Neural cell (in vitro differentiated cells): ENCODE results near the gene ARHGAP40. TPM values are rescaled to one million over a fixed set of nuclear protein-coding genes. Genes with fewer than 3 reads are reported as not detected.

Experiments used
- H2AFZ ChIP-seq: fragments of 200-600, 300-800 bp; sonication (generic), shearing (Covaris generic); 2 replicates; pipeline ENCODE4 v1.6.0; 2014; ENCODE audit warnings: low read depth, mild to moderate bottlenecking, antibody characterized with exemption, low read length, moderate library complexity
- H3F3A ChIP-seq: fragments of 200-600 bp; shearing (Covaris generic); 2 replicates; pipeline ENCODE4 v1.6.1; 2016; ENCODE audit warnings: mild to moderate bottlenecking, moderate library complexity, mixed read lengths, antibody characterized with exemption, low read length; ENCODE audit not compliant: insufficient read depth, poor library complexity, severe bottlenecking
- H3K27ac ChIP-seq: fragments of 200-600, 300-800 bp; sonication (generic), shearing (Covaris generic); 2 replicates; pipeline ENCODE4 v1.5.1; 2014; ENCODE audit warnings: mild to moderate bottlenecking, low read length, moderate library complexity
- H3K27me3 ChIP-seq: fragments of 300-800, 200-600 bp; sonication (generic), shearing (Covaris generic); 2 replicates; pipeline ENCODE4 v1.6.0; 2014; ENCODE audit warnings: mild to moderate bottlenecking, low read depth, low read length, moderate library complexity; ENCODE audit not compliant: insufficient read depth
- H3K36me3 ChIP-seq: fragments of 300-800, 200-600 bp; sonication (generic), shearing (Covaris generic); 2 replicates; pipeline ENCODE4 v1.5.1; 2014; ENCODE audit warnings: mild to moderate bottlenecking, antibody characterized with exemption, low read length, moderate library complexity; ENCODE audit not compliant: insufficient read depth
- H3K4me2 ChIP-seq: fragments of 300-800, 200-600 bp; sonication (generic), shearing (Covaris generic); 2 replicates; pipeline ENCODE4 v1.6.0; 2014; ENCODE audit warnings: mild to moderate bottlenecking, low read length
- H3K4me3 ChIP-seq: fragments of 300-800, 200-600 bp; sonication (generic), shearing (Covaris generic); 2 replicates; pipeline ENCODE4 v1.5.1; 2014; ENCODE audit warnings: mild to moderate bottlenecking, low read length, moderate library complexity
- H3K79me2 ChIP-seq: fragments of 200-600 bp; shearing (Covaris generic); replicated peaks from 2 replicates; pipeline ENCODE4 v1.6.0; 2014; ENCODE audit warnings: mild to moderate bottlenecking, low read length, moderate library complexity; ENCODE audit not compliant: insufficient read depth
- H3K9ac ChIP-seq: fragments of 300-800, 200-600 bp; sonication (generic), shearing (Covaris generic); 2 replicates; pipeline ENCODE4 v1.6.1; 2016; ENCODE audit warnings: mild to moderate bottlenecking, low read length, mixed read lengths
- H3K9me2 ChIP-seq: fragments of 200-600 bp; shearing (Covaris generic); 2 replicates; pipeline ENCODE4 v1.6.1; 2016; ENCODE audit warnings: mild to moderate bottlenecking, low read length, mixed read lengths; ENCODE audit not compliant: insufficient read depth
- H3K9me3 ChIP-seq: fragments of 200-600, 300-800 bp; sonication (generic), shearing (Covaris generic); 2 replicates; pipeline ENCODE4 v1.6.1; 2016; ENCODE audit warnings: mild to moderate bottlenecking, mixed run types, low read length, moderate library complexity, mixed read lengths
- H4K20me1 ChIP-seq: fragments of 200-600 bp; shearing (Covaris generic); 2 replicates; pipeline ENCODE4 v1.6.1; 2016; ENCODE audit warnings: mild to moderate bottlenecking, mixed run types; ENCODE audit not compliant: insufficient read depth
- EP300 ChIP-seq: fragments of 450-650 bp; conservative IDR thresholded peaks from 2 replicates; pipeline ENCODE4 v1.6.1; 2014; ENCODE audit warnings: antibody characterized with exemption, mild to moderate bottlenecking, moderate library complexity; ENCODE audit not compliant: poor library complexity, severe bottlenecking
- EZH2 ChIP-seq: fragments of 200-600, 300-800 bp; shearing (Covaris generic), sonication (generic); IDR thresholded peaks from 2 replicates; pipeline ENCODE4 v1.6.1; 2014; ENCODE audit warnings: antibody characterized with exemption, low read length, borderline replicate concordance, mild to moderate bottlenecking; ENCODE audit not compliant: insufficient read depth, poor library complexity, severe bottlenecking
- MXI1 ChIP-seq: fragments of 450-650 bp; conservative IDR thresholded peaks from 2 replicates; pipeline ENCODE4 v1.6.1; 2014; ENCODE audit warnings: antibody characterized with exemption, mild to moderate bottlenecking; ENCODE audit not compliant: poor library complexity, severe bottlenecking
- POLR2AphosphoS5 ChIP-seq: IDR thresholded peaks from 2 replicates; pipeline ENCODE4 v1.6.1; 2012
- RAD21 ChIP-seq: fragments of 450-650 bp; conservative IDR thresholded peaks from 2 replicates; pipeline ENCODE4 v1.6.1; 2014; ENCODE audit warnings: antibody characterized with exemption, mild to moderate bottlenecking, moderate library complexity
- SMC3 ChIP-seq: fragments of 450-650 bp; conservative IDR thresholded peaks from 2 replicates; pipeline ENCODE4 v1.6.1; 2014; ENCODE audit warnings: antibody characterized with exemption, mild to moderate bottlenecking, moderate library complexity; ENCODE audit not compliant: poor library complexity
- TAF1 ChIP-seq: IDR thresholded peaks from 2 replicates; pipeline ENCODE4 v1.6.1; 2012; ENCODE audit warnings: low read depth
- polyA plus RNA-seq: library from polyadenylated mRNA; depleted of rRNA; stranded (reverse); fragments of >200 nt; gene quantifications from 2 replicates; pipeline ENCODE4 v1.2.3, GENCODE V29; 2014
- TF ChIP-seq, protein P1 (sequence below): fragments of 450-650 bp; IDR thresholded peaks from 2 replicates; pipeline ENCODE4 v1.5.1; 2014; ENCODE audit warnings: antibody characterized with exemption, mild to moderate bottlenecking, moderate library complexity; ENCODE audit not compliant: poor library complexity, severe bottlenecking
- TF ChIP-seq, protein P2 (sequence below): IDR thresholded peaks from 2 replicates; pipeline ENCODE4 v1.6.1; 2012; ENCODE audit warnings: borderline replicate concordance

The ARHGAP40 gene
- polyA plus RNA-seq, 1 donor from 2014 or later, result 0.61 TPM

DNA sequence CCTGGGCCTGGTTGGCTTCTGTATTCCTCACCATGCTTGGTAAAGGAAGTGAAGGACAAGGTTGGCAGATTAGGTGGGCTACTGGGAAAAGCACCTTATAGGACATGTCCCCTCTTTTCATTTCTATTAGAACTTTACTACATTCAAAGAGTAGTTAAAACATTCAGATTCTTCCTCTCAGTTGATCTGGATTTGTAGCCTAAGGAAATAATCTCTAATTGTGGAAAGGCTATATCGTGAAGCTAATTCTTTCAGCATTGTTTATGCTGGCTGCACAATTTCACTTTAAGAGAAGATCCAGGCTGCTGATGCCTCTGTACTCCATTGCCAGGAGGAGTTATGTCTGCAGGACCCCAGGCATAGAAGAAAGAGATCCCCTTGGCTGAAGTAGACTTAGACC lies 58.8 kb downstream of the ARHGAP40 start:
- Histone ChIP-seq H3K27ac (peak overlapping the region; percentile 83), H3K79me2 (no peaks in the 10 kb centered on the region), H2AFZ (no peak overlapping the region), H3K9me2 (no peaks in the 10 kb centered on the region), H3K9me3 (no peaks in the 10 kb centered on the region), H3K27me3 (no peaks in the 10 kb centered on the region), H3K4me3 (no peak overlapping the region), H3K4me2 (no peak overlapping the region), H4K20me1 (no peaks in the 10 kb centered on the region), H3K9ac (peak overlapping the region; percentile 53), H3F3A (peaks cover 4% of the 10 kb centered on the region), H3K36me3 (no peaks in the 10 kb centered on the region)
- no peak for TF ChIP-seq RAD21

DNA sequence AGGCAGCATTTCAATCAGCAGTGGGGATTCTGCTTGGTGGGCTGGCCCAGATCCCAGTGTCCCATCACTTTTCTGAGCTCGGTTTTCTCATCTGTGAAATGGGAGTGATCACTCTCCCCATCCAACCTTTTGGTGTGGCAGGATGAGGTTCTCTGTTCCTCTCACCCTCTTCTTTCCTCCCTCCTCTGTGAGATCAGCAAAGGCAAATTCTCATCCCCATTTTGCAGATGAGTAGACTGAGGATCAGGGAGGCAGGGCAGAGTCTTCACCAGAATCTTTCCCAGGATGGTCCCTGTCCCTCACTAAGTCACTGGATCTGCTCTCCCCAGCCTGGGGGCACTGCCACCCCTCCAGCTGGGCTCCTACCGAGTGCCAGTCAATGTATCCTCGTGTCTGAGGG lies 62.1 kb downstream of the ARHGAP40 start:
- Histone ChIP-seq H4K20me1 (no peaks in the 10 kb centered on the region), H3F3A (peaks cover 4% of the 10 kb centered on the region), H3K27ac (no peak overlapping the region), H3K9me3 (no peaks in the 10 kb centered on the region), H3K9ac (no peak overlapping the region), H3K4me3 (no peak overlapping the region), H3K27me3 (no peaks in the 10 kb centered on the region), H3K9me2 (no peaks in the 10 kb centered on the region), H3K36me3 (no peaks in the 10 kb centered on the region), H3K4me2 (no peak overlapping the region), H2AFZ (no peak overlapping the region), H3K79me2 (no peaks in the 10 kb centered on the region)
- TF ChIP-seq RAD21 (no peak), EZH2 (no peak), POLR2AphosphoS5 (no peak), MXI1 (no peak), TAF1 (no peak), SMC3 (no peak), EP300 (no peak)
- TF ChIP-seq, protein P1, sequence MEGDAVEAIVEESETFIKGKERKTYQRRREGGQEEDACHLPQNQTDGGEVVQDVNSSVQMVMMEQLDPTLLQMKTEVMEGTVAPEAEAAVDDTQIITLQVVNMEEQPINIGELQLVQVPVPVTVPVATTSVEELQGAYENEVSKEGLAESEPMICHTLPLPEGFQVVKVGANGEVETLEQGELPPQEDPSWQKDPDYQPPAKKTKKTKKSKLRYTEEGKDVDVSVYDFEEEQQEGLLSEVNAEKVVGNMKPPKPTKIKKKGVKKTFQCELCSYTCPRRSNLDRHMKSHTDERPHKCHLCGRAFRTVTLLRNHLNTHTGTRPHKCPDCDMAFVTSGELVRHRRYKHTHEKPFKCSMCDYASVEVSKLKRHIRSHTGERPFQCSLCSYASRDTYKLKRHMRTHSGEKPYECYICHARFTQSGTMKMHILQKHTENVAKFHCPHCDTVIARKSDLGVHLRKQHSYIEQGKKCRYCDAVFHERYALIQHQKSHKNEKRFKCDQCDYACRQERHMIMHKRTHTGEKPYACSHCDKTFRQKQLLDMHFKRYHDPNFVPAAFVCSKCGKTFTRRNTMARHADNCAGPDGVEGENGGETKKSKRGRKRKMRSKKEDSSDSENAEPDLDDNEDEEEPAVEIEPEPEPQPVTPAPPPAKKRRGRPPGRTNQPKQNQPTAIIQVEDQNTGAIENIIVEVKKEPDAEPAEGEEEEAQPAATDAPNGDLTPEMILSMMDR, result no peak
- TF ChIP-seq, protein P2, sequence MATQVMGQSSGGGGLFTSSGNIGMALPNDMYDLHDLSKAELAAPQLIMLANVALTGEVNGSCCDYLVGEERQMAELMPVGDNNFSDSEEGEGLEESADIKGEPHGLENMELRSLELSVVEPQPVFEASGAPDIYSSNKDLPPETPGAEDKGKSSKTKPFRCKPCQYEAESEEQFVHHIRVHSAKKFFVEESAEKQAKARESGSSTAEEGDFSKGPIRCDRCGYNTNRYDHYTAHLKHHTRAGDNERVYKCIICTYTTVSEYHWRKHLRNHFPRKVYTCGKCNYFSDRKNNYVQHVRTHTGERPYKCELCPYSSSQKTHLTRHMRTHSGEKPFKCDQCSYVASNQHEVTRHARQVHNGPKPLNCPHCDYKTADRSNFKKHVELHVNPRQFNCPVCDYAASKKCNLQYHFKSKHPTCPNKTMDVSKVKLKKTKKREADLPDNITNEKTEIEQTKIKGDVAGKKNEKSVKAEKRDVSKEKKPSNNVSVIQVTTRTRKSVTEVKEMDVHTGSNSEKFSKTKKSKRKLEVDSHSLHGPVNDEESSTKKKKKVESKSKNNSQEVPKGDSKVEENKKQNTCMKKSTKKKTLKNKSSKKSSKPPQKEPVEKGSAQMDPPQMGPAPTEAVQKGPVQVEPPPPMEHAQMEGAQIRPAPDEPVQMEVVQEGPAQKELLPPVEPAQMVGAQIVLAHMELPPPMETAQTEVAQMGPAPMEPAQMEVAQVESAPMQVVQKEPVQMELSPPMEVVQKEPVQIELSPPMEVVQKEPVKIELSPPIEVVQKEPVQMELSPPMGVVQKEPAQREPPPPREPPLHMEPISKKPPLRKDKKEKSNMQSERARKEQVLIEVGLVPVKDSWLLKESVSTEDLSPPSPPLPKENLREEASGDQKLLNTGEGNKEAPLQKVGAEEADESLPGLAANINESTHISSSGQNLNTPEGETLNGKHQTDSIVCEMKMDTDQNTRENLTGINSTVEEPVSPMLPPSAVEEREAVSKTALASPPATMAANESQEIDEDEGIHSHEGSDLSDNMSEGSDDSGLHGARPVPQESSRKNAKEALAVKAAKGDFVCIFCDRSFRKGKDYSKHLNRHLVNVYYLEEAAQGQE, result no peak

DNA sequence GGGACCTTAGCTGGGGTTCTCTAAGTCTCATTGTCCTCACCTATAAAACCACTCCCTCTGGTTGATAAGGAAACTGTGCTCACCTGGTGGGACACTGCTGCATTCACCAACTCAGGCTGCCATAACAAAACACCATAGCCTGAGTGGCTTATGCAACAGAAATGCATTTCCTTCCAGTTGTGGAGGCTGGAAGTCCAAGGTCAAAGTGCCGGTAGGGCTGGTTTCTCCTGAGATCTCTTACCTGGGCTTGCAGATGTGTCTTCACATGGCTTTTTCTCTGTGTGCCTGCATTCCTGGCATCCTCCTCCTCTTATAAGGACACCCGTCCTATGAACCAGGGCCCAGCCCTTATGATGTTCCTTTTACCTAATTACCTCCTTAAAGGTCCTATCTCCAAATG lies 62.7 kb downstream of the ARHGAP40 start:
- no peaks in the 10 kb centered on the region for H3K9me3 ChIP-seq
- peak overlapping the region; percentile 14 for H3K4me3 ChIP-seq
- H3K9ac ChIP-seq, result no peak overlapping the region
- no peaks in the 10 kb centered on the region for H3K27me3 ChIP-seq
- no peak overlapping the region for H2AFZ ChIP-seq
- H3K9me2 ChIP-seq, result no peaks in the 10 kb centered on the region
- H3F3A ChIP-seq, result peaks cover 4% of the 10 kb centered on the region
- TF ChIP-seq, protein P1, result no peak
- TF ChIP-seq RAD21, result no peak
- no peak for TF ChIP-seq EP300
- TF ChIP-seq SMC3, result no peak
- TF ChIP-seq EZH2, result no peak
- no peak for TF ChIP-seq MXI1
- no peak for TF ChIP-seq TAF1
- TF ChIP-seq, protein P2, result no peak
- TF ChIP-seq POLR2AphosphoS5, result no peak
- no peak overlapping the region for H3K4me2 ChIP-seq
- no peaks in the 10 kb centered on the region for H4K20me1 ChIP-seq
- H3K79me2 ChIP-seq, result no peaks in the 10 kb centered on the region
- no peaks in the 10 kb centered on the region for H3K36me3 ChIP-seq
- H3K27ac ChIP-seq, result peak overlapping the region; percentile 37
